22Rv1 (cell line): ENCODE measurements around the gene LAMA3.

Experiments used
- H3K27ac ChIP-seq: fragments of 450-650 bp; 2 replicates; pipeline ENCODE4 v1.5.1; 2017
- CTCF ChIP-seq: fragments of 450-650 bp; IDR thresholded peaks from 2 replicates; pipeline ENCODE4 v1.5.1; 2017; ENCODE audit warnings: mild to moderate bottlenecking
- ZFX ChIP-seq: fragments of 450-650 bp; IDR thresholded peaks from 2 replicates; pipeline ENCODE4 v1.6.1; 2017; ENCODE audit warnings: antibody characterized with exemption, borderline replicate concordance

The LAMA3 gene

GRCh38 chr18:23852236-23853045 is 163.2 kb downstream of the LAMA3 start:
- no peak for TF ChIP-seq ZFX
- no peak for TF ChIP-seq CTCF

GRCh38 chr18:23853448-23854195 is 164.4 kb downstream of the LAMA3 start:
- TF ChIP-seq CTCF (no peak), ZFX (no peak)
- H3K27ac ChIP-seq: no peak overlapping the region

More at GRCh38 chr18:23852236-23853045, 163.2 kb downstream of the LAMA3 start:
- peak overlapping the region; percentile 40 for H3K27ac ChIP-seq

- no peak overlapping the region for H3K27ac ChIP-seq
Measured at GRCh38 chr18:23855721-23856120, 166.5 kb downstream of the LAMA3 start.

GRCh38 chr18:23856466-23857163 is 167.4 kb downstream of the LAMA3 start:
- H3K27ac ChIP-seq: no peak overlapping the region
- TF ChIP-seq ZFX: no peak
- TF ChIP-seq CTCF: no peak

More at GRCh38 chr18:23855721-23856120, 166.5 kb downstream of the LAMA3 start:
- TF ChIP-seq CTCF: no peak
- no peak for TF ChIP-seq ZFX

GRCh38 chr18:23857164-23857552 is 167.9 kb downstream of the LAMA3 start:
- H3K27ac ChIP-seq: no peak overlapping the region
- TF ChIP-seq ZFX (no peak), CTCF (no peak)

GRCh38 chr18:23857756-23858155 is 168.5 kb downstream of the LAMA3 start:
- TF ChIP-seq CTCF (no peak), ZFX (no peak)
- H3K27ac ChIP-seq: no peak overlapping the region
